Measurements from ENCODE around the gene KCP. TPM values are rescaled to one million over a fixed set of nuclear protein-coding genes. Genes with fewer than 3 reads are reported as not detected.
"Not testable (repeated sequence)": the region's sequence is repeated elsewhere in the genome, so short reads cannot be mapped to it uniquely, and the experiment has no call there.

The KCP gene
- total RNA-seq, 4 donors from 2014 or later = 0.46 to 3.3 (median 1.2) TPM

GRCh38 chr7:128948976-128949760 is 38.7 kb upstream of the KCP start:
- TF ChIP-seq, protein P1, sequence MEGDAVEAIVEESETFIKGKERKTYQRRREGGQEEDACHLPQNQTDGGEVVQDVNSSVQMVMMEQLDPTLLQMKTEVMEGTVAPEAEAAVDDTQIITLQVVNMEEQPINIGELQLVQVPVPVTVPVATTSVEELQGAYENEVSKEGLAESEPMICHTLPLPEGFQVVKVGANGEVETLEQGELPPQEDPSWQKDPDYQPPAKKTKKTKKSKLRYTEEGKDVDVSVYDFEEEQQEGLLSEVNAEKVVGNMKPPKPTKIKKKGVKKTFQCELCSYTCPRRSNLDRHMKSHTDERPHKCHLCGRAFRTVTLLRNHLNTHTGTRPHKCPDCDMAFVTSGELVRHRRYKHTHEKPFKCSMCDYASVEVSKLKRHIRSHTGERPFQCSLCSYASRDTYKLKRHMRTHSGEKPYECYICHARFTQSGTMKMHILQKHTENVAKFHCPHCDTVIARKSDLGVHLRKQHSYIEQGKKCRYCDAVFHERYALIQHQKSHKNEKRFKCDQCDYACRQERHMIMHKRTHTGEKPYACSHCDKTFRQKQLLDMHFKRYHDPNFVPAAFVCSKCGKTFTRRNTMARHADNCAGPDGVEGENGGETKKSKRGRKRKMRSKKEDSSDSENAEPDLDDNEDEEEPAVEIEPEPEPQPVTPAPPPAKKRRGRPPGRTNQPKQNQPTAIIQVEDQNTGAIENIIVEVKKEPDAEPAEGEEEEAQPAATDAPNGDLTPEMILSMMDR (IDR thresholded peaks at IDR 0.05) = no peak
- DNase-seq (ENCODE audit: low spot score) = no peak
- ATAC-seq (ENCODE audit: low FRiP score) = no peak

GRCh38 chr7:128948312-128948973 is 37.9 kb upstream of the KCP start:
- ATAC-seq (ENCODE audit: low FRiP score) = no peak

DNA sequence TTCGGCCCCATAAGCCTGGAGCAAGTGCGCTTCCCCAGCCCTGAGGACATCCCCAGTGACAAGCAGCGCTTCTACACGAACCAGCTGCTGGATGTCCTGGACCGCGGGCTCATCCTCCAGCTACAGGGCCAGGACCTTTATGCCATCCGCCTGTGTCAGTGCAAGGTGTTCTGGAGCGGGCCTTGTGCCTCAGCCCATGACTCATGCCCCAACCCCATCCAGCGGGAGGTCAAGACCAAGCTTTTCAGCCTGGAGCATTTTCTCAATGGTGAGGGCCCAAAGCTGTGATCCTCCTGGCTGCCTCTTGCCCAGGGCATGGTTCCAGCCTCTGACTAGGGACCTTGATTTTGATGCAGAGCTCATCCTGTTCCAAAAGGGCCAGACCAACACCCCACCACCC is 37.3 kb upstream of the KCP start:
- TF ChIP-seq, protein P1 (IDR thresholded peaks at IDR 0.05) = no peak
- DNase-seq (ENCODE audit: low spot score) (no peak), ATAC-seq (ENCODE audit: low FRiP score) (no peak)

More at GRCh38 chr7:128948312-128948973, 37.9 kb upstream of the KCP start:
- TF ChIP-seq, protein P1 (IDR thresholded peaks at IDR 0.05) = no peak
- DNase-seq (ENCODE audit: low spot score) = no peak

DNA sequence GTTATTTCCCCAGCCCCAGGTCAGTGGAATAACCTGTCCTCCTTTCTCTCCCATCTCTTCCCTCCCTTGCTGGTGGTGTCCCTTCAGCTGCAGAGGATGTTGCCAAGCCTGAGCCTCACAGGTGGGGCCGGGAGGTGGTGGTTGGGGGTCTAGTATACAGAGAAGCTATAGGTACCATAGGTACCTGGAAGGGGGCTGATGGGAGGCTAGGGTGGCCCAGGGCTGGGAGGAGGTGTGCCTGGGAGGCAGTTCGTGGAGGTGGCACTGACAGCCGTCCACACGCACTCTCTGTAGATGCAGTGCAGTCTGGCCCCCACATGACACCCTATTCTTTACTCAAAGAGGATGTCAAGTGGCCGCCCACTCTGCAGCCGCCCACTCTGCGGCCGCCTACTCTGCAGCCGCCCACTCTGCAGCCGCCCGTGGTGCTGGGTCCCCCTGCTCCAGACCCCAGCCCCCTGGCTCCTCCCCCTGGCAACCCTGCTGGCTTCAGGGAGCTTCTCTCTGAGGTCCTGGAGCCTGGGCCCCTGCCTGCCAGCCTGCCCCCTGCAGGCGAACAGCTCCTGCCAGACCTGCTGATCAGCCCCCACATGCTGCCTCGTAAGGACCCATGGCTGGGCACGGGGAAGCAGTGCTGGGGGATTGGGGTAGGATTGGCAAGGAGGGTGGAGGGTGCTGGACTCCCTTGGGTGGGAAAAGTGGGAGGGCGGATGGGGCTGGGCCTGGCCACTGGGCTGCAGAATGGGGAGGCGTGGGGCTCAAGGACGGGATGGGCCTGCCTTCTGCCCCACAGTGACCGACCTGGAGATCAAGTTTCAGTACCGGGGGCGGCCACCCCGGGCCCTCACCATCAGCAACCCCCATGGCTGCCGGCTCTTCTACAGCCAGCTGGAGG is 36.7 kb upstream of the KCP start:
- TF ChIP-seq, protein P1 (IDR thresholded peaks at IDR 0.05) = no peak
- ATAC-seq (ENCODE audit: low FRiP score) (no peak), DNase-seq (ENCODE audit: low spot score) (no peak)

- no peak for DNase-seq (ENCODE audit: low spot score)
- TF ChIP-seq, protein P1 (IDR thresholded peaks at IDR 0.05) = no peak
- ATAC-seq (ENCODE audit: low FRiP score) = no peak
Measured at GRCh38 chr7:128945668-128946366, 35.3 kb upstream of the KCP start.

GRCh38 chr7:128944487-128945236 is 34.2 kb upstream of the KCP start:
- TF ChIP-seq, protein P1 (IDR thresholded peaks at IDR 0.05) = no peak
- DNase-seq (ENCODE audit: low spot score) (no peak), ATAC-seq (ENCODE audit: low FRiP score) (no peak)

DNA sequence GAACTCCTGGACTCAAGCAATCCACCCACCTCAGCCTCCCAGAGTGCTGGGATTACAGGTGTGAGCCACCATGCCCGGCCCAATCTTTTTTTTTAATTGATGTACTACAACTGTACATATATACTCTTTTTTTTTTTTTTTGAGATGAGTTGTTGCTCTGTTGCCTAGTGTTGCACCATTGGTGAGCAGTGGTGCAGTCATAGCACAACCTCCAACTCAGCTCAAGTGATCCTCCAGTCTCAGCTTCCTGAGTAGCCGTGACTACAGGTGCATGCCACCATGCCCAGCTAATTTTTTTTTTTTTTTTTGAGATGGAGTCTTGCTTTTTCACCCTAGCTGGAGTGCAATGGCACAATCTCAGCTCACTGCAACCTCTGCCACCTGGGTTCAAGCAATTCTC is 32.7 kb upstream of the KCP start:
- DNase-seq (ENCODE audit: low spot score); ATAC-seq (ENCODE audit: low FRiP score): not testable (repeated sequence)

Data from omental fat pad (tissue), 4 donors.